Measurements from ENCODE around the gene SLIT3. TPM values are rescaled to one million over a fixed set of nuclear protein-coding genes. Genes with fewer than 3 reads are reported as not detected.

The SLIT3 gene
- total and polyA plus RNA-seq, 10 of the 15 experiments (the other 5 are each of a cell fraction or from before 2014, with no cell fraction given): 0.05 TPM; not detected in 9

- H2AFZ ChIP-seq (ENCODE audit: control insufficient read depth, low read depth, low read length): no peak overlapping the region
- no TSS peak for BruUV-seq (replicated peaks)
- ATAC-seq (no peak), FAIRE-seq (no peak), DNase-seq (ENCODE audit: low read depth, low spot score) (no peak)
- no peaks in the 10 kb centered on the region for H3K79me2 ChIP-seq (ENCODE audit: control insufficient read depth, insufficient read depth, low read length)
- CTCF ChIA-PET: no interaction called here
- POLR2A ChIA-PET: no interaction called here
- no peak overlapping the region for H3K9ac ChIP-seq (ENCODE audit: control insufficient read depth, insufficient read depth, low read length)
- intact Hi-C loops (cut with micrococcal nuclease; ENCODE audit: unreplicated experiment) (no loop called here), in situ Hi-C loops (cut with MboI) (no loop called here)
- H3K4me3 ChIP-seq: no peak overlapping the region
- H3K4me1 ChIP-seq (ENCODE audit: control insufficient read depth, insufficient read depth, low read length): no peaks in the 10 kb centered on the region
- RAD21 ChIA-PET (ENCODE audit: unreplicated experiment): no interaction called here
- TF ChIP-seq NFYA (IDR thresholded peaks at IDR 0.05; ENCODE audit: borderline replicate concordance, low read depth, low read length) (no peak), CTCF (IDR thresholded peaks at IDR 0.05 in 2 of 3, conservative IDR thresholded peaks at IDR 0.05 in 1 of 3; ENCODE audit: control insufficient read depth in 2 of 3, extremely low read depth in 1 of 3, insufficient read depth in 1 of 3, low read depth in 3 of 3, low read length in 3 of 3) (no peak), MLLT1 (IDR thresholded peaks at IDR 0.05) (no peak), TBL1XR1 (IDR thresholded peaks at IDR 0.05; ENCODE audit: low read depth, low read length) (no peak), RELA (IDR thresholded peaks at IDR 0.05; ENCODE audit: borderline replicate concordance, partially characterized antibody) (no peak), PAX8 (IDR thresholded peaks at IDR 0.05) (no peak), MXI1 (IDR thresholded peaks at IDR 0.05; ENCODE audit: low read depth, low read length) (no peak), LARP7 (IDR thresholded peaks at IDR 0.05) (no peak)
- TF ChIP-seq, protein P1, sequence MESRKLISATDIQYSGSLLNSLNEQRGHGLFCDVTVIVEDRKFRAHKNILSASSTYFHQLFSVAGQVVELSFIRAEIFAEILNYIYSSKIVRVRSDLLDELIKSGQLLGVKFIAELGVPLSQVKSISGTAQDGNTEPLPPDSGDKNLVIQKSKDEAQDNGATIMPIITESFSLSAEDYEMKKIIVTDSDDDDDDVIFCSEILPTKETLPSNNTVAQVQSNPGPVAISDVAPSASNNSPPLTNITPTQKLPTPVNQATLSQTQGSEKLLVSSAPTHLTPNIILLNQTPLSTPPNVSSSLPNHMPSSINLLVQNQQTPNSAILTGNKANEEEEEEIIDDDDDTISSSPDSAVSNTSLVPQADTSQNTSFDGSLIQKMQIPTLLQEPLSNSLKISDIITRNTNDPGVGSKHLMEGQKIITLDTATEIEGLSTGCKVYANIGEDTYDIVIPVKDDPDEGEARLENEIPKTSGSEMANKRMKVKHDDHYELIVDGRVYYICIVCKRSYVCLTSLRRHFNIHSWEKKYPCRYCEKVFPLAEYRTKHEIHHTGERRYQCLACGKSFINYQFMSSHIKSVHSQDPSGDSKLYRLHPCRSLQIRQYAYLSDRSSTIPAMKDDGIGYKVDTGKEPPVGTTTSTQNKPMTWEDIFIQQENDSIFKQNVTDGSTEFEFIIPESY (IDR thresholded peaks at IDR 0.05): no peak
- TF ChIP-seq, protein P2, sequence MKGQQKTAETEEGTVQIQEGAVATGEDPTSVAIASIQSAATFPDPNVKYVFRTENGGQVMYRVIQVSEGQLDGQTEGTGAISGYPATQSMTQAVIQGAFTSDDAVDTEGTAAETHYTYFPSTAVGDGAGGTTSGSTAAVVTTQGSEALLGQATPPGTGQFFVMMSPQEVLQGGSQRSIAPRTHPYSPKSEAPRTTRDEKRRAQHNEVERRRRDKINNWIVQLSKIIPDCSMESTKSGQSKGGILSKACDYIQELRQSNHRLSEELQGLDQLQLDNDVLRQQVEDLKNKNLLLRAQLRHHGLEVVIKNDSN (IDR thresholded peaks at IDR 0.05; ENCODE audit: borderline replicate concordance, extremely low read length, insufficient read depth, low read depth, low read length): no peak
- H3K27me3 ChIP-seq (replicated peaks in 1 of 2; ENCODE audit: control insufficient read depth in 2 of 2, insufficient read depth in 2 of 2, low read length in 1 of 2): peaks cover 0 to 4% of the 10 kb centered on the region in 2 experiments; a peak in 3 of 4 replicates
- H3K4me2 ChIP-seq (ENCODE audit: control insufficient read depth, insufficient read depth): no peak overlapping the region
- no peaks in the 10 kb centered on the region for H3K36me3 ChIP-seq (ENCODE audit: control insufficient read depth in 2 of 2, insufficient read depth in 2 of 2, low read length in 1 of 2)
- SMC1A ChIA-PET (ENCODE audit: uncharacterized antibody, unreplicated experiment): no interaction called here
- 46% methylated on average over 1 of the region's 1 CpG for WGBS (ENCODE audit: insufficient coverage, insufficient replicate concordance, low lambda C conversion rate, missing lambda C conversion rate)
- no peaks in the 10 kb centered on the region for H4K20me1 ChIP-seq (ENCODE audit: control insufficient read depth, insufficient read depth)
- no peak overlapping the region for H3K27ac ChIP-seq (ENCODE audit: control insufficient read depth, insufficient read depth)
- H3K9me3 ChIP-seq (replicated peaks; ENCODE audit: control insufficient read depth, insufficient read depth, low read length): no peaks in the 10 kb centered on the region
Measured at GRCh38 chr5:169248996-169249395, 51.9 kb downstream of the SLIT3 start.
